Endothelial cell of umbilical vein (primary cell): ENCODE data around the gene GNAQ. TPM values are rescaled to one million over a fixed set of nuclear protein-coding genes. Genes with fewer than 3 reads are reported as not detected.

Experiments used
- BruUV-seq: library from RNA; stranded (reverse); fragments of 400-500 nt; replicated peaks from 2 replicates; lab custom pipeline; 2021; lab: Mats Ljungman, UMichigan
- CTCF ChIA-PET: fragments of 300-600, 350-600 bp; sonication (Branson Sonifier 250); formaldehyde crosslinking; loops from one replicate; lab custom pipeline; 2021; ENCODE audit warnings: antibody characterized with exemption, inconsistent platforms; lab: Charles Lee
- POLR2A ChIA-PET: fragments of 300-600, 350-600 bp; sonication (Branson Sonifier 250); formaldehyde crosslinking; loops from one replicate; lab custom pipeline; 2021; ENCODE audit warnings: antibody characterized with exemption, inconsistent platforms; lab: Charles Lee
- DNase-seq: peaks from one replicate; pipeline ENCODE4 v3.0.0-alpha.2; 2011; ENCODE audit warnings: low read depth, low spot score
- FAIRE-seq: peaks from 2 replicates; lab custom pipeline; 2011; peaks lifted over from hg19 to GRCh38; lab: Jason Lieb, UNC
- H2AFZ ChIP-seq: 2 replicates; pipeline ENCODE4 v1.6.0; 2012; ENCODE audit warnings: low read depth, low read length, control low read depth, inconsistent platforms
- H3K27ac ChIP-seq: 2 replicates; pipeline ENCODE4 v1.5.1; 2011; ENCODE audit warnings: low read depth, mild to moderate bottlenecking, control low read depth, low read length, moderate library complexity; ENCODE audit not compliant: insufficient read depth
- H3K27me3 ChIP-seq, 2 experiments: 2 replicates each; pipeline versions ENCODE4 v1.6.0 to v1.6.1; 2011; ENCODE audit warnings: low read length in 2 of 2, mixed read lengths in 1 of 2; ENCODE audit not compliant: control insufficient read depth in 2 of 2, insufficient read depth in 2 of 2
- H3K36me3 ChIP-seq, 2 experiments: 2 replicates in 1 of 2; 3 replicates in 1 of 2; pipeline ENCODE4 v1.5.1; 2011; ENCODE audit warnings: low read length in 2 of 2, mild to moderate bottlenecking in 1 of 2, moderate library complexity in 1 of 2; ENCODE audit not compliant: control insufficient read depth in 2 of 2, insufficient read depth in 2 of 2; ENCODE audit errors: extremely low read depth in 1 of 2
- H3K4me1 ChIP-seq: 3 replicates; pipeline ENCODE4 v1.5.1; 2011; ENCODE audit warnings: mild to moderate bottlenecking, low read length; ENCODE audit not compliant: control insufficient read depth, insufficient read depth; ENCODE audit errors: extremely low read depth
- H3K4me2 ChIP-seq: 2 replicates; pipeline ENCODE4 v1.6.1; 2011; ENCODE audit warnings: low read length, control low read depth, mixed read lengths; ENCODE audit not compliant: insufficient read depth
- H3K4me3 ChIP-seq, 3 experiments: fragments of 200-600 bp in 1 of 3; sonication (generic), shearing (Covaris generic) in 1 of 3; replicated peaks in 1 of 3; 2 replicates each; pipeline ENCODE4 v1.5.1; 2011 to 2016; ENCODE audit warnings: control low read depth in 3 of 3, low read length in 3 of 3, mild to moderate bottlenecking in 2 of 3, inconsistent platforms in 1 of 3, low read depth in 1 of 3, moderate library complexity in 1 of 3; ENCODE audit not compliant: insufficient read depth in 1 of 3
- H3K79me2 ChIP-seq: 2 replicates; pipeline ENCODE4 v1.6.0; 2012; ENCODE audit warnings: low read length, inconsistent platforms; ENCODE audit not compliant: control insufficient read depth, insufficient read depth
- H3K9ac ChIP-seq: replicated peaks from 2 replicates; pipeline ENCODE3; 2011; ENCODE audit warnings: low read length, control low read depth; ENCODE audit not compliant: insufficient read depth; ENCODE audit errors: extremely low read depth
- H3K9me1 ChIP-seq: replicated peaks from 3 replicates; pipeline ENCODE4 v1.6.0; 2011; ENCODE audit warnings: mild to moderate bottlenecking, low read length; ENCODE audit not compliant: control insufficient read depth, insufficient read depth; ENCODE audit errors: extremely low read depth
- H3K9me3 ChIP-seq: replicated peaks from 2 replicates; pipeline ENCODE4 v1.5.1; 2012; ENCODE audit warnings: low read length, inconsistent platforms; ENCODE audit not compliant: control insufficient read depth, insufficient read depth
- H4K20me1 ChIP-seq: replicated peaks from 2 replicates; pipeline ENCODE3; 2011; ENCODE audit warnings: mild to moderate bottlenecking, low read length; ENCODE audit not compliant: control insufficient read depth, insufficient read depth; ENCODE audit errors: extremely low read depth
- CTCF ChIP-seq, 2 donors: IDR thresholded peaks; 1 replicate in 1 of 2; 2 replicates in 1 of 2; pipeline ENCODE4 v1.5.1; 2011; ENCODE audit warnings: low read length in 2 of 2, mild to moderate bottlenecking in 2 of 2, moderate library complexity in 2 of 2, control low read depth in 1 of 2, inconsistent platforms in 1 of 2, low read depth in 1 of 2; ENCODE audit not compliant: insufficient read depth in 1 of 2; ENCODE audit errors: extremely low read depth in 1 of 2
- EZH2 ChIP-seq: IDR thresholded peaks from 2 replicates; pipeline ENCODE4 v1.6.1; 2012; ENCODE audit warnings: borderline replicate concordance, low read depth, mild to moderate bottlenecking, moderate library complexity, low read length, inconsistent platforms; ENCODE audit not compliant: severe bottlenecking
- FOS ChIP-seq: IDR thresholded peaks from 2 replicates; pipeline ENCODE4 v1.6.1; 2011; ENCODE audit warnings: mild to moderate bottlenecking, low read length, moderate library complexity, borderline replicate concordance; ENCODE audit not compliant: insufficient read depth
- GATA2 ChIP-seq: IDR thresholded peaks from 2 replicates; pipeline ENCODE4 v1.7.0; 2011; ENCODE audit warnings: low read depth, mild to moderate bottlenecking, moderate library complexity, mixed read lengths, low read length; ENCODE audit not compliant: insufficient read length, insufficient read depth
- JUN ChIP-seq: IDR thresholded peaks from 2 replicates; pipeline ENCODE4 v1.6.1; 2011; ENCODE audit warnings: borderline replicate concordance, low read depth; ENCODE audit not compliant: insufficient read length, insufficient read depth
- MAX ChIP-seq: IDR thresholded peaks from 2 replicates; pipeline ENCODE4 v1.6.1; 2011; ENCODE audit not compliant: insufficient read depth, insufficient read length
- MYC ChIP-seq: IDR thresholded peaks from one replicate; pipeline ENCODE4 v1.6.1; 2011; ENCODE audit warnings: mild to moderate bottlenecking, low read depth, low read length
- POLR2A ChIP-seq: IDR thresholded peaks from 2 replicates; pipeline ENCODE4 v1.6.1; 2012; ENCODE audit warnings: low read depth, mild to moderate bottlenecking, control low read depth, low read length
- POLR2AphosphoS5 ChIP-seq: IDR thresholded peaks from 2 replicates; pipeline ENCODE4 v1.6.1; 2012; ENCODE audit warnings: low read depth, mild to moderate bottlenecking, control low read depth, low read length, moderate library complexity; ENCODE audit not compliant: insufficient read depth
- dilution Hi-C: fragments of 300-500 bp; cut with MboI; formaldehyde crosslinking; loops from one replicate; pipeline ENCODE4 v1.15.0; 2019; ENCODE audit warnings: low sequenced_read_pairs; ENCODE audit not compliant: extremely low pct_ligation_motif_present
- intact Hi-C: fragments of 100-400 bp; cut with micrococcal nuclease; formaldehyde crosslinking; loops from one replicate; pipeline ENCODE4 v1.10.0; 2022
- polyA plus RNA-seq, 4 experiments: library from polyadenylated mRNA; depleted of rRNA in 3 of 4; stranded (reverse) in 3 of 4; unstranded in 1 of 4; fragments of >200 nt; gene quantifications; 2 replicates each; pipeline versions ENCODE4 v1.2.1 to v1.2.3, GENCODE V29; 2011 to 2012; ENCODE audit warnings: missing spikeins in 1 of 4
- total RNA-seq: library from RNA; stranded (reverse); gene quantifications from 2 replicates; pipeline ENCODE4 v1.2.3, GENCODE V29; 2021

GNAQ gene
- total and polyA plus RNA-seq, 2 donors (not counting 3 experiments of a cell fraction or from before 2014, with no cell fraction given) = 26.1 to 67.3 TPM

- dilution Hi-C loops (no loop called here), intact Hi-C loops (loop anchor here (1.0 to 10.0 kb wide), 9 partner anchors 21 to 522 kb away; no protein-coding TSS in a partner anchor)
- H3K9ac ChIP-seq = no peak overlapping the region
- no peak overlapping the region for H2AFZ ChIP-seq
- no peaks in the 10 kb centered on the region for H3K9me3 ChIP-seq
- DNase-seq (peak; percentile 94), FAIRE-seq (peak; percentile 93)
- BruUV-seq = no TSS peak
- H3K4me3 ChIP-seq = peak overlapping the region in 1 of 3 experiments; percentile 23
- H3K4me1 ChIP-seq = peaks cover 40% of the 10 kb centered on the region
- H3K79me2 ChIP-seq = peaks cover 70% of the 10 kb centered on the region
- H3K36me3 ChIP-seq = peaks cover 0 to 2% of the 10 kb centered on the region in 2 experiments
- POLR2A ChIA-PET = interaction anchor here (0.7 to 1.0 kb wide), 2 partner anchors 52 to 59 kb away, joined by 3 to 4 read pairs; no protein-coding TSS in a partner anchor
- H3K27me3 ChIP-seq = no peaks in the 10 kb centered on the region
- peak; percentile 51 for TF ChIP-seq POLR2A
- TF ChIP-seq MYC = peak; percentile 14
- no peak for TF ChIP-seq EZH2
- TF ChIP-seq JUN = no peak
- TF ChIP-seq CTCF (IDR thresholded peaks at IDR 0.05; ENCODE audit: extremely low read depth in 1 of 2, insufficient read depth in 1 of 2, low read depth in 1 of 2, low read length in 2 of 2) = peak; percentile 71 to 76
- peak; percentile 84 for TF ChIP-seq POLR2AphosphoS5
- no peak for TF ChIP-seq MAX
- no peak for TF ChIP-seq FOS
- TF ChIP-seq GATA2 = no peak
- H3K27ac ChIP-seq = peak overlapping the region; percentile 44
- peak overlapping the region; percentile 56 for H3K4me2 ChIP-seq
- no peaks in the 10 kb centered on the region for H4K20me1 ChIP-seq
- CTCF ChIA-PET = interaction anchor here (0.5 to 6.6 kb wide), 98 partner anchors 9 to 544 kb away, joined by 3 to 431 read pairs (median 4); partner anchors contain the start of genes CEP78, GNAQ and PSAT1
- H3K9me1 ChIP-seq = no peaks in the 10 kb centered on the region
Observed at GRCh38 chr9:77977210-77977611, 54.4 kb downstream of the GNAQ start.
